GM23338 (cell line): ENCODE results near the gene KCNT1. TPM values are rescaled to one million over a fixed set of nuclear protein-coding genes. Genes with fewer than 3 reads are reported as not detected.

Experiments used
- ATAC-seq: fragments of 200-7000 bp; cut with Tn5 transposase; 3 replicates; pipeline ENCODE4 v1.9.1; 2020
- DNase-seq: peaks from one replicate; pipeline ENCODE4 v3.0.0-alpha.2; 2015; ENCODE audit warnings: low spot score
- H2AFZ ChIP-seq: fragments of 200-600 bp; sonication (generic); 2 replicates; pipeline ENCODE4 v1.8.0; 2016; ENCODE audit warnings: antibody characterized with exemption, mild to moderate bottlenecking, moderate library complexity
- H3F3A ChIP-seq: fragments of 200-600 bp; sonication (generic); replicated peaks from 2 replicates; pipeline ENCODE4 v1.8.0; 2017; ENCODE audit warnings: antibody characterized with exemption, mixed run types, low read depth
- H3K27ac ChIP-seq: fragments of 200-600 bp; sonication (generic); 2 replicates; pipeline ENCODE4 v1.6.1; 2016; ENCODE audit warnings: low read depth
- H3K27me3 ChIP-seq: fragments of 200-600 bp; sonication (generic); 2 replicates; pipeline ENCODE4 v1.8.0; 2016; ENCODE audit warnings: mild to moderate bottlenecking, mixed run types, moderate library complexity; ENCODE audit not compliant: insufficient read depth
- H3K36me3 ChIP-seq: fragments of 200-600 bp; sonication (generic); 2 replicates; pipeline ENCODE4 v1.8.0; 2016; ENCODE audit warnings: mild to moderate bottlenecking; ENCODE audit not compliant: insufficient read depth
- H3K4me1 ChIP-seq: fragments of 200-600 bp; sonication (generic); 2 replicates; pipeline ENCODE4 v1.8.0; 2016; ENCODE audit warnings: mild to moderate bottlenecking, moderate library complexity; ENCODE audit not compliant: insufficient read depth
- H3K4me2 ChIP-seq: fragments of 200-600 bp; sonication (generic); 2 replicates; pipeline ENCODE4 v1.7.1; 2017; ENCODE audit warnings: mixed run types
- H3K4me3 ChIP-seq: fragments of 200-600 bp; sonication (generic); 2 replicates; pipeline ENCODE4 v1.6.1; 2016; ENCODE audit warnings: mixed run types
- H3K79me2 ChIP-seq: fragments of 200-600 bp; sonication (generic); replicated peaks from 2 replicates; pipeline ENCODE4 v1.8.0; 2017; ENCODE audit warnings: mild to moderate bottlenecking; ENCODE audit not compliant: insufficient read depth
- H3K9me2 ChIP-seq: fragments of 200-600 bp; sonication (generic); 2 replicates; pipeline ENCODE4 v1.8.0; 2017; ENCODE audit not compliant: insufficient read depth
- H4K20me1 ChIP-seq: fragments of 200-600 bp; sonication (generic); replicated peaks from 2 replicates; pipeline ENCODE4 v1.8.0; 2017; ENCODE audit warnings: mild to moderate bottlenecking; ENCODE audit not compliant: insufficient read depth
- H3K27ac Mint-ChIP-seq: 2 replicates; pipeline ENCODE4 v1.8.0; 2020; ENCODE audit warnings: inconsistent platforms, mild to moderate bottlenecking, moderate library complexity, mixed read lengths
- H3K27me3 Mint-ChIP-seq: 3 replicates; pipeline ENCODE4 v1.8.0; 2022; ENCODE audit warnings: low read depth, mild to moderate bottlenecking, moderate library complexity, mixed read lengths, inconsistent platforms; ENCODE audit not compliant: insufficient read depth, poor library complexity
- H3K36me3 Mint-ChIP-seq: 3 replicates; pipeline ENCODE4 v1.8.0; 2021; ENCODE audit warnings: low read depth, mild to moderate bottlenecking, inconsistent platforms, moderate library complexity, mixed read lengths
- H3K4me1 Mint-ChIP-seq: 3 replicates; pipeline ENCODE4 v1.8.0; 2020; ENCODE audit warnings: mild to moderate bottlenecking, inconsistent platforms, mixed read lengths
- H3K4me3 Mint-ChIP-seq: 3 replicates; pipeline ENCODE4 v1.8.0; 2021; ENCODE audit warnings: moderate library complexity, mild to moderate bottlenecking, inconsistent platforms, mixed read lengths
- H3K9me3 Mint-ChIP-seq: 3 replicates; pipeline ENCODE4 v1.8.0; 2020; ENCODE audit warnings: moderate library complexity, mild to moderate bottlenecking, inconsistent platforms, mixed read lengths
- CREB1 ChIP-seq: fragments of 250-450 bp; sonication (Bioruptor Pico); IDR thresholded peaks from 2 replicates; pipeline ENCODE4 v1.5.0; 2020; ENCODE audit warnings: low read depth, mild to moderate bottlenecking, moderate library complexity
- CTCF ChIP-seq, 2 experiments: fragments of 200-600 bp in 1 of 2; sonication (generic) in 1 of 2; conservative IDR thresholded peaks; 2 replicates each; pipeline versions ENCODE4 v1.5.1 to v1.6.1; 2016 to 2017; ENCODE audit warnings: antibody characterized with exemption in 2 of 2, low read depth in 2 of 2, mild to moderate bottlenecking in 2 of 2, moderate library complexity in 1 of 2
- EZH2 ChIP-seq: fragments of 200-600 bp; sonication (generic); IDR thresholded peaks from one replicate; pipeline ENCODE4 v1.8.0; 2017; ENCODE audit warnings: antibody characterized with exemption, mild to moderate bottlenecking, low read depth; ENCODE audit not compliant: unreplicated experiment
- EZH2phosphoT487 ChIP-seq: fragments of 200-600 bp; sonication (generic); IDR thresholded peaks from one replicate; pipeline ENCODE4 v1.8.1; 2018; ENCODE audit warnings: antibody characterized with exemption; ENCODE audit not compliant: unreplicated experiment
- JUNB ChIP-seq: IDR thresholded peaks from one replicate; pipeline ENCODE4 v1.6.1; 2016; ENCODE audit warnings: antibody characterized with exemption; ENCODE audit not compliant: unreplicated experiment
- NANOG ChIP-seq: IDR thresholded peaks from 2 replicates; pipeline ENCODE4 v1.6.1; 2016; ENCODE audit warnings: antibody characterized with exemption, borderline replicate concordance
- POLR2AphosphoS5 ChIP-seq: IDR thresholded peaks from 2 replicates; pipeline ENCODE4 v1.6.1; 2016; ENCODE audit warnings: antibody characterized with exemption, low read depth
- STAT1 ChIP-seq: IDR thresholded peaks from one replicate; pipeline ENCODE4 v1.6.1; 2016; ENCODE audit warnings: antibody characterized with exemption; ENCODE audit not compliant: unreplicated experiment
- ZNF114 ChIP-seq: fragments of 250-450 bp; sonication (Bioruptor Pico); IDR thresholded peaks from 2 replicates; pipeline ENCODE4 v1.5.0; 2020; ENCODE audit warnings: mild to moderate bottlenecking, moderate library complexity
- ZNF331 ChIP-seq: fragments of 250-450 bp; sonication (Bioruptor Pico); IDR thresholded peaks from 2 replicates; pipeline ENCODE4 v1.5.0; 2020; ENCODE audit warnings: low read depth, mild to moderate bottlenecking, moderate library complexity
- polyA plus RNA-seq: library from polyadenylated mRNA; unstranded; fragments of >200 nt; fragmentation: Nextera tagmentation; extraction: Ambion mirVana; gene quantifications from 2 replicates; pipeline ENCODE4 v1.2.1, GENCODE V29; 2016
- total RNA-seq: library from RNA; depleted of rRNA; stranded (reverse); fragments of >200 nt; shearing (Covaris generic); gene quantifications from 2 replicates; pipeline ENCODE4 v1.2.3, GENCODE V29; 2014
- TF ChIP-seq, protein P1 (sequence below): fragments of 250-450 bp; sonication (Bioruptor Pico); IDR thresholded peaks from 2 replicates; pipeline ENCODE4 v1.5.0; 2020; ENCODE audit warnings: mild to moderate bottlenecking, moderate library complexity
- TF ChIP-seq, protein P2 (sequence below): IDR thresholded peaks from one replicate; pipeline ENCODE4 v1.6.1; 2018; ENCODE audit warnings: antibody characterized with exemption; ENCODE audit not compliant: unreplicated experiment
- TF ChIP-seq, protein P3 (sequence below): IDR thresholded peaks from 2 replicates; pipeline ENCODE4 v1.6.1; 2016; ENCODE audit warnings: antibody characterized with exemption

The KCNT1 gene
- total and polyA plus RNA-seq, 2 experiments from 2014 or later = 0.05 to 0.28 TPM

DNA sequence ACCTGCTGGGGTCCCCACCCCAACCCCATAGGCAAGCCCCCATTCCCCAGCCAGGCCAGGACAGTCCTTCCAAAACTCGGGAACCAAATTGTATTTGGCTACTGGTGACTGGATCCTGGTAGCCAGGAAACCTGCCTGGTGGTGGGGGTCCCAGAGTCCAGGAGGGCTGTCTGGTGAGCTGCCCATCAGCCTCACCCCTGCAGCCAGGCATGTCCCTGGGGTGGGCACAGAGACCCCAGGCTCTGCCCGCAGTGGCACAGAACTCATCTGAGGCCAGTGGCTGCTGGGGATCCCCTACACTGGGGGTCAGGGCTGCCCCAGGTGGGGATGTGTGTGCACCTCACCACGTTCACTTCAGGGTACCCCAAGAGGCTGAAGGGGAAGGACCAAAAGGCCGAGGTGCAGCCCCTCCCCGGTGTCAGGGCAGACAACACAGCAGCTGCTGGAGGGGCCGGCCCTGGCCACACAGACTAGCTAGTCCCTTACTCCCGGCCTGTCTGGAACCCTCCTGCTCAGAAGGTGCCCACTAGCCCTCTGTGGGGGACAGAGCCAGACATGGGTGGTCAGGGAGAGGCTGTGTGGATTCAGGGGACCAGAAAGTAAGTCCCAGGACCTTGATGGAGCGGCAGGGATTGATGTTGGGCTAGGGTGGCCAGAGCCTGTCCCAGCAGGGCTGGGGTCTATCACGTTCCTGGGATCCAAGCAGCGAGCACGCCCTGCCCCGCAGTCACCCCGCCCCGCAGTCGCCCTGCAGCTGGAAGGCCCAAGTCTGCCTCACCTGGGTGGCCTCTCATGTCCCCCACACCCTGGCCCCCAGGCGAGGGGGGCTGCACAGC is 91.5 kb downstream of the KCNT1 start:
- H3K27me3 Mint-ChIP-seq = peaks cover 8% of the 10 kb centered on the region
- H3K4me1 Mint-ChIP-seq = peaks cover 1% of the 10 kb centered on the region; the same call in 2 of the 3 replicates
- H4K20me1 ChIP-seq = no peaks in the 10 kb centered on the region
- no peaks in the 10 kb centered on the region for H3K4me1 ChIP-seq
- no peak for TF ChIP-seq POLR2AphosphoS5
- no peak for TF ChIP-seq EZH2phosphoT487
- no peak for TF ChIP-seq JUNB
- TF ChIP-seq NANOG = no peak
- no peak for TF ChIP-seq CREB1
- TF ChIP-seq, protein P1, sequence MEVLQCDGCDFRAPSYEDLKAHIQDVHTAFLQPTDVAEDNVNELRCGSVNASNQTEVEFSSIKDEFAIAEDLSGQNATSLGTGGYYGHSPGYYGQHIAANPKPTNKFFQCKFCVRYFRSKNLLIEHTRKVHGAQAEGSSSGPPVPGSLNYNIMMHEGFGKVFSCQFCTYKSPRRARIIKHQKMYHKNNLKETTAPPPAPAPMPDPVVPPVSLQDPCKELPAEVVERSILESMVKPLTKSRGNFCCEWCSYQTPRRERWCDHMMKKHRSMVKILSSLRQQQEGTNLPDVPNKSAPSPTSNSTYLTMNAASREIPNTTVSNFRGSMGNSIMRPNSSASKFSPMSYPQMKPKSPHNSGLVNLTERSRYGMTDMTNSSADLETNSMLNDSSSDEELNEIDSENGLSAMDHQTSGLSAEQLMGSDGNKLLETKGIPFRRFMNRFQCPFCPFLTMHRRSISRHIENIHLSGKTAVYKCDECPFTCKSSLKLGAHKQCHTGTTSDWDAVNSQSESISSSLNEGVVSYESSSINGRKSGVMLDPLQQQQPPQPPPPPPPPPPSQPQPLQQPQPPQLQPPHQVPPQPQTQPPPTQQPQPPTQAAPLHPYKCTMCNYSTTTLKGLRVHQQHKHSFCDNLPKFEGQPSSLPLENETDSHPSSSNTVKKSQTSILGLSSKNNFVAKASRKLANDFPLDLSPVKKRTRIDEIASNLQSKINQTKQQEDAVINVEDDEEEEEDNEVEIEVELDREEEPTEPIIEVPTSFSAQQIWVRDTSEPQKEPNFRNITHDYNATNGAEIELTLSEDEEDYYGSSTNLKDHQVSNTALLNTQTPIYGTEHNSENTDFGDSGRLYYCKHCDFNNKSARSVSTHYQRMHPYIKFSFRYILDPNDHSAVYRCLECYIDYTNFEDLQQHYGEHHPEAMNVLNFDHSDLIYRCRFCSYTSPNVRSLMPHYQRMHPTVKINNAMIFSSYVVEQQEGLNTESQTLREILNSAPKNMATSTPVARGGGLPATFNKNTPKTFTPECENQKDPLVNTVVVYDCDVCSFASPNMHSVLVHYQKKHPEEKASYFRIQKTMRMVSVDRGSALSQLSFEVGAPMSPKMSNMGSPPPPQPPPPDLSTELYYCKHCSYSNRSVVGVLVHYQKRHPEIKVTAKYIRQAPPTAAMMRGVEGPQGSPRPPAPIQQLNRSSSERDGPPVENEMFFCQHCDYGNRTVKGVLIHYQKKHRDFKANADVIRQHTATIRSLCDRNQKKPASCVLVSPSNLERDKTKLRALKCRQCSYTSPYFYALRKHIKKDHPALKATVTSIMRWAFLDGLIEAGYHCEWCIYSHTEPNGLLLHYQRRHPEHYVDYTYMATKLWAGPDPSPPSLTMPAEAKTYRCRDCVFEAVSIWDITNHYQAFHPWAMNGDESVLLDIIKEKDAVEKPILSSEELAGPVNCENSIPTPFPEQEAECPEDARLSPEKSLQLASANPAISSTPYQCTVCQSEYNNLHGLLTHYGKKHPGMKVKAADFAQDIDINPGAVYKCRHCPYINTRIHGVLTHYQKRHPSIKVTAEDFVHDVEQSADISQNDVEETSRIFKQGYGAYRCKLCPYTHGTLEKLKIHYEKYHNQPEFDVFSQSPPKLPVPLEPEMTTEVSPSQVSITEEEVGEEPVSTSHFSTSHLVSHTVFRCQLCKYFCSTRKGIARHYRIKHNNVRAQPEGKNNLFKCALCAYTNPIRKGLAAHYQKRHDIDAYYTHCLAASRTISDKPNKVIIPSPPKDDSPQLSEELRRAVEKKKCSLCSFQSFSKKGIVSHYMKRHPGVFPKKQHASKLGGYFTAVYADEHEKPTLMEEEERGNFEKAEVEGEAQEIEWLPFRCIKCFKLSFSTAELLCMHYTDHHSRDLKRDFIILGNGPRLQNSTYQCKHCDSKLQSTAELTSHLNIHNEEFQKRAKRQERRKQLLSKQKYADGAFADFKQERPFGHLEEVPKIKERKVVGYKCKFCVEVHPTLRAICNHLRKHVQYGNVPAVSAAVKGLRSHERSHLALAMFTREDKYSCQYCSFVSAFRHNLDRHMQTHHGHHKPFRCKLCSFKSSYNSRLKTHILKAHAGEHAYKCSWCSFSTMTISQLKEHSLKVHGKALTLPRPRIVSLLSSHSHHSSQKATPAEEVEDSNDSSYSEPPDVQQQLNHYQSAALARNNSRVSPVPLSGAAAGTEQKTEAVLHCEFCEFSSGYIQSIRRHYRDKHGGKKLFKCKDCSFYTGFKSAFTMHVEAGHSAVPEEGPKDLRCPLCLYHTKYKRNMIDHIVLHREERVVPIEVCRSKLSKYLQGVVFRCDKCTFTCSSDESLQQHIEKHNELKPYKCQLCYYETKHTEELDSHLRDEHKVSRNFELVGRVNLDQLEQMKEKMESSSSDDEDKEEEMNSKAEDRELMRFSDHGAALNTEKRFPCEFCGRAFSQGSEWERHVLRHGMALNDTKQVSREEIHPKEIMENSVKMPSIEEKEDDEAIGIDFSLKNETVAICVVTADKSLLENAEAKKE (CRISPR knock-in tag) = no peak
- TF ChIP-seq CTCF (conservative IDR thresholded peaks at IDR 0.05; ENCODE audit: low read depth in 2 of 2) = no peak
- TF ChIP-seq, protein P2, sequence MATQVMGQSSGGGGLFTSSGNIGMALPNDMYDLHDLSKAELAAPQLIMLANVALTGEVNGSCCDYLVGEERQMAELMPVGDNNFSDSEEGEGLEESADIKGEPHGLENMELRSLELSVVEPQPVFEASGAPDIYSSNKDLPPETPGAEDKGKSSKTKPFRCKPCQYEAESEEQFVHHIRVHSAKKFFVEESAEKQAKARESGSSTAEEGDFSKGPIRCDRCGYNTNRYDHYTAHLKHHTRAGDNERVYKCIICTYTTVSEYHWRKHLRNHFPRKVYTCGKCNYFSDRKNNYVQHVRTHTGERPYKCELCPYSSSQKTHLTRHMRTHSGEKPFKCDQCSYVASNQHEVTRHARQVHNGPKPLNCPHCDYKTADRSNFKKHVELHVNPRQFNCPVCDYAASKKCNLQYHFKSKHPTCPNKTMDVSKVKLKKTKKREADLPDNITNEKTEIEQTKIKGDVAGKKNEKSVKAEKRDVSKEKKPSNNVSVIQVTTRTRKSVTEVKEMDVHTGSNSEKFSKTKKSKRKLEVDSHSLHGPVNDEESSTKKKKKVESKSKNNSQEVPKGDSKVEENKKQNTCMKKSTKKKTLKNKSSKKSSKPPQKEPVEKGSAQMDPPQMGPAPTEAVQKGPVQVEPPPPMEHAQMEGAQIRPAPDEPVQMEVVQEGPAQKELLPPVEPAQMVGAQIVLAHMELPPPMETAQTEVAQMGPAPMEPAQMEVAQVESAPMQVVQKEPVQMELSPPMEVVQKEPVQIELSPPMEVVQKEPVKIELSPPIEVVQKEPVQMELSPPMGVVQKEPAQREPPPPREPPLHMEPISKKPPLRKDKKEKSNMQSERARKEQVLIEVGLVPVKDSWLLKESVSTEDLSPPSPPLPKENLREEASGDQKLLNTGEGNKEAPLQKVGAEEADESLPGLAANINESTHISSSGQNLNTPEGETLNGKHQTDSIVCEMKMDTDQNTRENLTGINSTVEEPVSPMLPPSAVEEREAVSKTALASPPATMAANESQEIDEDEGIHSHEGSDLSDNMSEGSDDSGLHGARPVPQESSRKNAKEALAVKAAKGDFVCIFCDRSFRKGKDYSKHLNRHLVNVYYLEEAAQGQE = no peak
- TF ChIP-seq EZH2 = no peak
- TF ChIP-seq ZNF114 (CRISPR knock-in tag) = no peak
- TF ChIP-seq, protein P3, sequence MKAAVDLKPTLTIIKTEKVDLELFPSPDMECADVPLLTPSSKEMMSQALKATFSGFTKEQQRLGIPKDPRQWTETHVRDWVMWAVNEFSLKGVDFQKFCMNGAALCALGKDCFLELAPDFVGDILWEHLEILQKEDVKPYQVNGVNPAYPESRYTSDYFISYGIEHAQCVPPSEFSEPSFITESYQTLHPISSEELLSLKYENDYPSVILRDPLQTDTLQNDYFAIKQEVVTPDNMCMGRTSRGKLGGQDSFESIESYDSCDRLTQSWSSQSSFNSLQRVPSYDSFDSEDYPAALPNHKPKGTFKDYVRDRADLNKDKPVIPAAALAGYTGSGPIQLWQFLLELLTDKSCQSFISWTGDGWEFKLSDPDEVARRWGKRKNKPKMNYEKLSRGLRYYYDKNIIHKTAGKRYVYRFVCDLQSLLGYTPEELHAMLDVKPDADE = no peak
- TF ChIP-seq STAT1 = no peak
- TF ChIP-seq ZNF331 = no peak
- H3F3A ChIP-seq = no peaks in the 10 kb centered on the region
- H3K9me2 ChIP-seq = no peaks in the 10 kb centered on the region
- H3K4me3 ChIP-seq = no peak overlapping the region
- H3K36me3 ChIP-seq = no peaks in the 10 kb centered on the region
- no peaks in the 10 kb centered on the region for H3K36me3 Mint-ChIP-seq
- H3K9me3 Mint-ChIP-seq = no peaks in the 10 kb centered on the region
- no peak for DNase-seq
- H3K27ac Mint-ChIP-seq = no peak overlapping the region
- no peak overlapping the region for H3K4me3 Mint-ChIP-seq
- H3K79me2 ChIP-seq = no peaks in the 10 kb centered on the region
- ATAC-seq = no peak
- no peak overlapping the region for H3K27ac ChIP-seq
- H3K27me3 ChIP-seq = no peaks in the 10 kb centered on the region
- H3K4me2 ChIP-seq = no peak overlapping the region
- no peak overlapping the region for H2AFZ ChIP-seq
